CD4-positive, alpha-beta T cell (primary cell): Measurements from ENCODE around the gene CEP295NL. TPM values are rescaled to one million over a fixed set of nuclear protein-coding genes. Genes with fewer than 3 reads are reported as not detected.

Source experiments
- ATAC-seq: fragments of 200-7000 bp; cut with Tn5 transposase; one replicate; pipeline ENCODE4 v1.10.0; 2022; ENCODE audit warnings: mild to moderate bottlenecking; ENCODE audit not compliant: poor library complexity
- CTCF ChIA-PET: fragments of 350-600 bp; sonication (Branson Sonifier 250); formaldehyde crosslinking; loops from one replicate; lab custom pipeline; 2021; ENCODE audit warnings: antibody characterized with exemption, inconsistent platforms; lab: Charles Lee
- POLR2A ChIA-PET: fragments of 350-600 bp; sonication (Branson Sonifier 250); formaldehyde crosslinking; loops from one replicate; lab custom pipeline; 2021; ENCODE audit warnings: antibody characterized with exemption, inconsistent platforms; lab: Charles Lee
- DNase-seq, 14 experiments: peaks; one replicate each; pipeline ENCODE4 v3.0.0-alpha.2; 2013 to 2020; ENCODE audit warnings: mixed read lengths in 2 of 14
- H3K27ac ChIP-seq, 2 donors: one replicate each; pipeline versions ENCODE4 v1.5.1 to v1.7.0; 2013; ENCODE audit warnings: low read length in 2 of 2, low read depth in 1 of 2, mild to moderate bottlenecking in 1 of 2
- H3K27me3 ChIP-seq, 2 experiments: 1 replicate in 1 of 2; 2 replicates in 1 of 2; pipeline versions ENCODE4 v1.6.1 to v1.7.0; 2013; ENCODE audit warnings: low read length in 2 of 2, control low read depth in 1 of 2, mild to moderate bottlenecking in 1 of 2, moderate library complexity in 1 of 2; ENCODE audit not compliant: insufficient read depth in 2 of 2, control insufficient read depth in 1 of 2
- H3K36me3 ChIP-seq: one replicate; pipeline ENCODE4 v1.6.1; 2013; ENCODE audit warnings: low read length, control low read depth; ENCODE audit not compliant: insufficient read depth
- H3K4me1 ChIP-seq: one replicate; pipeline ENCODE4 v1.6.1; 2013; ENCODE audit warnings: low read length, control low read depth; ENCODE audit not compliant: insufficient read depth
- H3K4me3 ChIP-seq: one replicate; pipeline ENCODE4 v1.5.1; 2013; ENCODE audit warnings: mild to moderate bottlenecking, low read length, moderate library complexity
- H3K9me3 ChIP-seq, 2 experiments: 1 replicate in 1 of 2; 2 replicates in 1 of 2; pipeline versions ENCODE4 v1.6.1 to v1.7.0; 2013; ENCODE audit warnings: low read length in 2 of 2, mild to moderate bottlenecking in 2 of 2, control low read depth in 1 of 2, moderate library complexity in 1 of 2; ENCODE audit not compliant: control insufficient read depth in 1 of 2, insufficient read depth in 1 of 2
- H3K27ac Mint-ChIP-seq: one replicate; pipeline ENCODE4 v1.8.0; 2020; ENCODE audit warnings: mixed read lengths
- H3K27me3 Mint-ChIP-seq: one replicate; pipeline ENCODE4 v1.8.0; 2021; ENCODE audit warnings: mixed read lengths
- H3K36me3 Mint-ChIP-seq: one replicate; pipeline ENCODE4 v1.8.0; 2021; ENCODE audit warnings: low read depth, mixed read lengths
- H3K4me1 Mint-ChIP-seq: one replicate; pipeline ENCODE4 v1.8.0; 2021; ENCODE audit warnings: low read depth, mixed read lengths
- H3K4me3 Mint-ChIP-seq: one replicate; pipeline ENCODE4 v1.8.0; 2020; ENCODE audit warnings: mild to moderate bottlenecking, mixed read lengths
- H3K9me3 Mint-ChIP-seq: one replicate; pipeline ENCODE4 v1.8.0; 2020; ENCODE audit warnings: mixed read lengths
- CTCF ChIP-seq: fragments of 200-600 bp; IDR thresholded peaks from one replicate; pipeline ENCODE4 v1.8.0; 2022; ENCODE audit warnings: antibody characterized with exemption, mild to moderate bottlenecking
- intact Hi-C, 2 experiments: fragments of 100-400 bp; cut with DNase I in 1 of 2; cut with micrococcal nuclease in 1 of 2; formaldehyde crosslinking; loops; one replicate each; pipeline versions ENCODE4 v1.15.1 to v1.9.0; 2023 to 2025; cut with DNase I, micrococcal nuclease
- total RNA-seq, 174 experiments: library from RNA in 2 of 174; stranded (reverse) in 2 of 174; gene quantifications; one replicate each; pipeline ENCODE4 v1.2.3 and lab custom pipeline; 2021 to 2026

Gene CEP295NL
- total RNA-seq, 2 experiments from 2014 or later = 2.6 to 2.7 TPM

- ATAC-seq (no peak), DNase-seq (no peak)
- Mint-ChIP-seq H3K27me3 (no peaks in the 10 kb centered on the region), H3K36me3 (no peaks in the 10 kb centered on the region), H3K4me1 (peaks cover 4% of the 10 kb centered on the region), H3K9me3 (no peaks in the 10 kb centered on the region), H3K4me3 (no peak overlapping the region), H3K27ac (no peak overlapping the region)
- no peaks in the 10 kb centered on the region for H3K27me3 ChIP-seq
- H3K36me3 ChIP-seq = no peaks in the 10 kb centered on the region
- H3K9me3 ChIP-seq = no peaks in the 10 kb centered on the region
- H3K27ac ChIP-seq = no peak overlapping the region
- no peak for TF ChIP-seq CTCF
- intact Hi-C loops = no loop called here
- H3K4me1 ChIP-seq = peaks cover 3% of the 10 kb centered on the region
- POLR2A ChIA-PET = no interaction called here
- CTCF ChIA-PET = no interaction called here
- H3K4me3 ChIP-seq = no peak overlapping the region
Measured at GRCh38 chr17:78897664-78898047, 5.3 kb downstream of the CEP295NL start.

GRCh38 chr17:78896834-78897663 is 6.0 kb downstream of the CEP295NL start:
- ChIA-PET POLR2A (no interaction called here), CTCF (no interaction called here)
- no peak overlapping the region for H3K27ac Mint-ChIP-seq
- ATAC-seq (no peak), DNase-seq (no peak)
- H3K9me3 Mint-ChIP-seq = no peaks in the 10 kb centered on the region
- no peak overlapping the region for H3K4me3 Mint-ChIP-seq
- H3K4me3 ChIP-seq = no peak overlapping the region
- H3K36me3 ChIP-seq = no peaks in the 10 kb centered on the region
- no peaks in the 10 kb centered on the region for H3K9me3 ChIP-seq
- H3K4me1 ChIP-seq = peaks cover 9% of the 10 kb centered on the region
- peaks cover 7% of the 10 kb centered on the region for H3K4me1 Mint-ChIP-seq
- no peak overlapping the region for H3K27ac ChIP-seq
- no peaks in the 10 kb centered on the region for H3K27me3 ChIP-seq
- H3K27me3 Mint-ChIP-seq = no peaks in the 10 kb centered on the region
- no peak for TF ChIP-seq CTCF
- no peaks in the 10 kb centered on the region for H3K36me3 Mint-ChIP-seq
- intact Hi-C loops = no loop called here

- Mint-ChIP-seq H3K36me3 (no peaks in the 10 kb centered on the region), H3K4me1 (peaks cover 15% of the 10 kb centered on the region), H3K4me3 (no peak overlapping the region), H3K9me3 (no peaks in the 10 kb centered on the region), H3K27ac (no peak overlapping the region), H3K27me3 (no peaks in the 10 kb centered on the region)
- no peak for DNase-seq
- no peak overlapping the region for H3K27ac ChIP-seq
- no peaks in the 10 kb centered on the region for H3K9me3 ChIP-seq
- H3K36me3 ChIP-seq = no peaks in the 10 kb centered on the region
- intact Hi-C loops = no loop called here
- no peak for ATAC-seq
- no peak for TF ChIP-seq CTCF
- CTCF ChIA-PET = no interaction called here
- H3K27me3 ChIP-seq = no peaks in the 10 kb centered on the region
- peaks cover 17% of the 10 kb centered on the region for H3K4me1 ChIP-seq
- POLR2A ChIA-PET = no interaction called here
- no peak overlapping the region for H3K4me3 ChIP-seq
Measured at GRCh38 chr17:78896091-78896833, 6.7 kb downstream of the CEP295NL start.
